OCI-LY3 (cell line): ENCODE data around the gene INVS.
A peak's percentile ranks its signal among the peaks of the same experiment; 100 is the strongest.

Experiments used
- H2AFZ ChIP-seq: fragments of 200-600, 300-600 bp; shearing (Covaris generic); 2 replicates; pipeline ENCODE4 v1.6.0; 2014; ENCODE audit warnings: antibody characterized with exemption, low read depth, low read length
- H3K27ac ChIP-seq: fragments of 200-600, 300-600 bp; sonication (generic); 2 replicates; pipeline ENCODE4 v1.5.1; 2014; ENCODE audit warnings: mild to moderate bottlenecking, low read length, moderate library complexity, mixed read lengths
- H3K27me3 ChIP-seq: fragments of 200-600, 300-600 bp; sonication (generic); 2 replicates; pipeline ENCODE4 v1.6.1; 2014; ENCODE audit warnings: low read depth, low read length, mixed read lengths
- H3K36me3 ChIP-seq: fragments of 200-600, 300-600 bp; sonication (generic); replicated peaks from 2 replicates; pipeline ENCODE3; 2014; ENCODE audit warnings: low read depth, low read length, mixed read lengths
- H3K4me1 ChIP-seq: fragments of 300-600, 200-600 bp; sonication (generic); 2 replicates; pipeline ENCODE4 v1.6.1; 2014; ENCODE audit warnings: low read length, mixed read lengths
- H3K4me2 ChIP-seq: fragments of 200-600, 300-600 bp; sonication (generic); 2 replicates; pipeline ENCODE4 v1.6.1; 2014; ENCODE audit warnings: low read length, mixed read lengths
- H3K4me3 ChIP-seq: fragments of 300-600, 200-600 bp; sonication (generic); 2 replicates; pipeline ENCODE4 v1.5.1; 2014; ENCODE audit warnings: antibody characterized with exemption, mild to moderate bottlenecking, low read length, moderate library complexity
- H3K79me2 ChIP-seq: fragments of 300-600, 200-600 bp; shearing (Covaris generic); 2 replicates; pipeline ENCODE4 v1.6.1; 2014; ENCODE audit warnings: mild to moderate bottlenecking, low read length, mixed read lengths
- H3K9ac ChIP-seq: fragments of 300-600, 200-600 bp; shearing (Covaris generic); 2 replicates; pipeline ENCODE4 v1.6.0; 2014; ENCODE audit warnings: mild to moderate bottlenecking, low read length, moderate library complexity
- H3K9me3 ChIP-seq: fragments of 200-600, 300-600 bp; shearing (Covaris generic); 2 replicates; pipeline ENCODE4 v1.6.1; 2014; ENCODE audit warnings: low read length, mixed read lengths; ENCODE audit not compliant: insufficient read depth
- H4K20me1 ChIP-seq: fragments of 200-600, 300-600 bp; sonication (generic); 2 replicates; pipeline ENCODE4 v1.6.1; 2016; ENCODE audit warnings: low read length, mixed read lengths; ENCODE audit not compliant: insufficient read depth
- EZH2phosphoT487 ChIP-seq: fragments of 200-600 bp; shearing (Covaris generic); IDR thresholded peaks from 2 replicates; pipeline ENCODE4 v1.6.1; 2018; ENCODE audit warnings: antibody characterized with exemption, mixed run types, low read depth
- TF ChIP-seq, protein P1 (sequence below): fragments of 200-600, 300-600 bp; sonication (generic); IDR thresholded peaks from 2 replicates; pipeline ENCODE4 v1.5.1; 2014; ENCODE audit warnings: antibody characterized with exemption, low read length, low read depth

INVS gene

GRCh38 chr9:100340224-100340623 is 241.2 kb downstream of the INVS start:
- no peak overlapping the region for H3K4me2 ChIP-seq
- H4K20me1 ChIP-seq: peaks cover 22% of the 10 kb centered on the region
- H3K9me3 ChIP-seq: no peaks in the 10 kb centered on the region
- no peaks in the 10 kb centered on the region for H3K27me3 ChIP-seq
- H3K36me3 ChIP-seq: peaks cover 41% of the 10 kb centered on the region
- peaks cover 12% of the 10 kb centered on the region for H3K4me1 ChIP-seq
- H3K27ac ChIP-seq: no peak overlapping the region
- H2AFZ ChIP-seq: no peak overlapping the region
- H3K4me3 ChIP-seq: no peak overlapping the region
- peaks cover 87% of the 10 kb centered on the region for H3K79me2 ChIP-seq
- TF ChIP-seq EZH2phosphoT487: no peak
- TF ChIP-seq, protein P1, sequence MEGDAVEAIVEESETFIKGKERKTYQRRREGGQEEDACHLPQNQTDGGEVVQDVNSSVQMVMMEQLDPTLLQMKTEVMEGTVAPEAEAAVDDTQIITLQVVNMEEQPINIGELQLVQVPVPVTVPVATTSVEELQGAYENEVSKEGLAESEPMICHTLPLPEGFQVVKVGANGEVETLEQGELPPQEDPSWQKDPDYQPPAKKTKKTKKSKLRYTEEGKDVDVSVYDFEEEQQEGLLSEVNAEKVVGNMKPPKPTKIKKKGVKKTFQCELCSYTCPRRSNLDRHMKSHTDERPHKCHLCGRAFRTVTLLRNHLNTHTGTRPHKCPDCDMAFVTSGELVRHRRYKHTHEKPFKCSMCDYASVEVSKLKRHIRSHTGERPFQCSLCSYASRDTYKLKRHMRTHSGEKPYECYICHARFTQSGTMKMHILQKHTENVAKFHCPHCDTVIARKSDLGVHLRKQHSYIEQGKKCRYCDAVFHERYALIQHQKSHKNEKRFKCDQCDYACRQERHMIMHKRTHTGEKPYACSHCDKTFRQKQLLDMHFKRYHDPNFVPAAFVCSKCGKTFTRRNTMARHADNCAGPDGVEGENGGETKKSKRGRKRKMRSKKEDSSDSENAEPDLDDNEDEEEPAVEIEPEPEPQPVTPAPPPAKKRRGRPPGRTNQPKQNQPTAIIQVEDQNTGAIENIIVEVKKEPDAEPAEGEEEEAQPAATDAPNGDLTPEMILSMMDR: no peak
- no peak overlapping the region for H3K9ac ChIP-seq

DNA sequence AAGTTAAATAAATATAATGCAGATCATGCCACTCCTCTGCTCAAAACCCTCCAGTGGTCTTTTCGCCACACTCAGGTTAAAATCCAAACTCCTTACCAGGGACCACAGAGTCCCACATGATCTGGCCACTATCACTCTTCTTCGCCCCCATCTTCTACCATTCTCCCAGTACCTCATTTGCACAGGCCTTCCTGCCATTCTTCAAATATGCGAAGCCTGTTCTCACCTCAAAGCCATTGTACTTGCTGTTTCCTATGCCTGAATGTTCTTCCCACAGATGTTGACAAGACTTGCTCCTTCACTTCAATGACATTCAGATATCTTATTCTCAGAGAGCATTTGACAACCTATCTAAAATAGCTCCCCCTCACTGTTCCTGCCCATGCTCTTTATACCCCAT is 242.8 kb downstream of the INVS start:
- Histone ChIP-seq H2AFZ (no peak overlapping the region), H3K4me1 (peaks cover 12% of the 10 kb centered on the region), H3K27me3 (no peaks in the 10 kb centered on the region), H3K79me2 (peaks cover 92% of the 10 kb centered on the region), H3K9ac (no peak overlapping the region), H3K4me3 (no peak overlapping the region), H3K27ac (no peak overlapping the region), H4K20me1 (peaks cover 29% of the 10 kb centered on the region), H3K4me2 (no peak overlapping the region), H3K36me3 (peaks cover 55% of the 10 kb centered on the region), H3K9me3 (no peaks in the 10 kb centered on the region)
- no peak for TF ChIP-seq EZH2phosphoT487
- TF ChIP-seq, protein P1: no peak

GRCh38 chr9:100346836-100347235 is 247.8 kb downstream of the INVS start:
- Histone ChIP-seq H3K4me1 (peaks cover 16% of the 10 kb centered on the region), H3K4me2 (no peak overlapping the region)

DNA sequence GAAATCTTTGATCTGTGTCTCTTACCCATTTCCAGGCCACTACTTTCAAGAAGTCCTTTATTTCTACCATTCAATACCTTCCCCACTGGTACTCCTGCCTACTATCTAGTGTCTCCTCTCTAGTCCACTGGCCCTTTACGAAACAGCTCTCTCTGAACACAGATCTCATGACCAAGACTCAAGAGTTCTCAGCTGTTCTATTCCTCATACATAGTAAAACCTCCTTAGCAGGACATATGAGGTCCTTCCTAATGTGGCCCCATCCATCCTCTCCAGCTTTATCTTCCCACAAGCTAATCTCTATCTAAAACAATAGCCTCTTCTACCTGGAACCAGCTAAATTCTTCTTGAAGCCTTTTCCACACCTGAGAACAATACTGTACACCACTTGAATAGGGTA is 251.1 kb downstream of the INVS start:
- Histone ChIP-seq H3K4me3 (no peak overlapping the region), H3K27me3 (no peaks in the 10 kb centered on the region), H3K4me2 (peak overlapping the region; percentile 98; the same call in 1 of the 2 replicates), H3K79me2 (peaks cover 85% of the 10 kb centered on the region), H4K20me1 (peaks cover 55% of the 10 kb centered on the region), H3K36me3 (peaks cover 20% of the 10 kb centered on the region), H3K9ac (no peak overlapping the region), H3K27ac (no peak overlapping the region), H3K4me1 (peaks cover 21% of the 10 kb centered on the region), H3K9me3 (no peaks in the 10 kb centered on the region), H2AFZ (no peak overlapping the region)
- TF ChIP-seq EZH2phosphoT487: no peak
- TF ChIP-seq, protein P1: no peak

More at GRCh38 chr9:100346836-100347235, 247.8 kb downstream of the INVS start:
- Histone ChIP-seq H3K36me3 (peaks cover 35% of the 10 kb centered on the region), H4K20me1 (peaks cover 64% of the 10 kb centered on the region), H3K9me3 (no peaks in the 10 kb centered on the region), H3K4me3 (no peak overlapping the region), H3K27ac (no peak overlapping the region), H3K27me3 (no peaks in the 10 kb centered on the region), H3K79me2 (peaks cover 100% of the 10 kb centered on the region), H2AFZ (no peak overlapping the region), H3K9ac (no peak overlapping the region)
- TF ChIP-seq, protein P1: no peak
- TF ChIP-seq EZH2phosphoT487: no peak
